H54 (cell line): ENCODE results near the gene RTP1.
A peak's percentile ranks its signal among the peaks of the same experiment; 100 is the strongest.
"Not testable (repeated sequence)": the region's sequence is repeated elsewhere in the genome, so short reads cannot be mapped to it uniquely, and the experiment has no call there.

Experiments used
- DNase-seq: peaks from one replicate; pipeline ENCODE4 v3.0.0; 2011; ENCODE audit warnings: low spot score, mixed read lengths; ENCODE audit not compliant: insufficient read length
- FAIRE-seq: peaks from 3 replicates; lab custom pipeline; 2011; peaks lifted over from hg19 to GRCh38; lab: Jason Lieb, UNC
- POLR2A ChIP-seq: IDR thresholded peaks from 2 replicates; pipeline ENCODE4 v1.6.1; 2011; ENCODE audit warnings: low read depth, mild to moderate bottlenecking, low read length

RTP1 gene

GRCh38 chr3:187183903-187184302 is 13.4 kb upstream of the RTP1 start:
- no peak for TF ChIP-seq POLR2A
- DNase-seq (no peak), FAIRE-seq (no peak)

- FAIRE-seq (no peak), DNase-seq (no peak)
- no peak for TF ChIP-seq POLR2A
Measured at GRCh38 chr3:187185759-187186158, 11.5 kb upstream of the RTP1 start.

GRCh38 chr3:187186375-187186774 is 10.9 kb upstream of the RTP1 start:
- TF ChIP-seq POLR2A = no peak
- FAIRE-seq (no peak), DNase-seq (no peak)

DNA sequence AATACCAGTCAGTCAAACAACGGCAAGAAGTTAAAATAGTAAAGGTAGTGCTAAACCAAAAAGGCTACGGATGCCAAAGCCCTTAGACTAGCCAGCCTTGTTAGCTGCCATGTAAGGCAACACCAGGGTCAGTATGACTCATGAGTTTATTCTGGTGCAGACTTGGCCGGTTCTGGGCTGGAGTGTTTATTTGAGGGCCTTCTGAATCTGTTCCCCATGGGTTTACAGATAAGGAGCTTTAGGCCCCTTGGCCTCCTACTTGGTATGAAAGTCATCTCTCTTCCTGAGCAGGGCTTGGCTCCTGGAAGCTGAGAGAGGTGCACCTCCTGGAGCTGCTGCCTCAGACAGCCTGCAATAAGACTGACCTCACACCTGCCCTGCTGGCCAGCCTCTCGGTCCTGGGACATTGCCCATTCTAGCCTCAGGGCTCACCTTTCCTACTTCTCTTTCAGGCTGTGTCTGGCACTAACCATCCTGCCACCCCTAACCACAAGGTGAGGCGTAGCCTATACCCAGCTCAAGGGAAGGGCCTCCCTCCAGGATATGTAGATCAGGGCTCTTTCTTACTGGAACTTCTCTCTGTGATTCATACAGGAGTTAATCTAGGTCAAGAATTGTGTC is 10.4 kb upstream of the RTP1 start:
- peak; percentile 94 for FAIRE-seq
- TF ChIP-seq POLR2A = no peak
- DNase-seq = peak; percentile 52

- DNase-seq = no peak
- no peak for FAIRE-seq
- no peak for TF ChIP-seq POLR2A
Measured at GRCh38 chr3:187188931-187189330, 8.4 kb upstream of the RTP1 start.

- DNase-seq (no peak), FAIRE-seq (no peak)
- TF ChIP-seq POLR2A = no peak
Measured at GRCh38 chr3:187191271-187191670, 6.0 kb upstream of the RTP1 start.

GRCh38 chr3:187193181-187193580 is 4.1 kb upstream of the RTP1 start:
- FAIRE-seq = no peak
- no peak for TF ChIP-seq POLR2A
- DNase-seq = no peak

- no peak for DNase-seq
- no peak for FAIRE-seq
Measured at GRCh38 chr3:187196573-187197334, 532 bp upstream of the RTP1 start.

GRCh38 chr3:187198490-187198889 is 1.2 kb downstream of the RTP1 start:
- no peak for FAIRE-seq
- no peak for TF ChIP-seq POLR2A
- DNase-seq = no peak

More at GRCh38 chr3:187196573-187197334, 532 bp upstream of the RTP1 start:
- no peak for TF ChIP-seq POLR2A

DNA sequence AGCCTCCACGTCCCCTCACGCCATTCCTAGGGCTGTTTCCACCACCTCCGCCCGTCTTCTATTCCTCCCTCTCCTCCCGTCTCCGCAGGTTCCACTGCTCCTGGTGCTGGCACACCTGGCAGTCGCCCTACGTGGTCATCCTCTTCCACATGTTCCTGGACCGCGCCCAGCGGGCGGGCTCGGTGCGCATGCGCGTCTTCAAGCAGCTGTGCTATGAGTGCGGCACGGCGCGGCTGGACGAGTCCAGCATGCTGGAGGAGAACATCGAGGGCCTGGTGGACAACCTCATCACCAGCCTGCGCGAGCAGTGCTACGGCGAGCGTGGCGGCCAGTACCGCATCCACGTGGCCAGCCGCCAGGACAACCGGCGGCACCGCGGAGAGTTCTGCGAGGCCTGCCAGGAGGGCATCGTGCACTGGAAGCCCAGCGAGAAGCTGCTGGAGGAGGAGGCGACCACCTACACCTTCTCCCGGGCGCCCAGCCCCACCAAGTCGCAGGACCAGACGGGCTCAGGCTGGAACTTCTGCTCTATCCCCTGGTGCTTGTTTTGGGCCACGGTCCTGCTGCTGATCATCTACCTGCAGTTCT is 2.3 kb downstream of the RTP1 start:
- DNase-seq, FAIRE-seq: not testable (repeated sequence)

GRCh38 chr3:187205683-187206082 is 8.4 kb downstream of the RTP1 start:
- TF ChIP-seq POLR2A = no peak
- FAIRE-seq = no peak
- no peak for DNase-seq

DNA sequence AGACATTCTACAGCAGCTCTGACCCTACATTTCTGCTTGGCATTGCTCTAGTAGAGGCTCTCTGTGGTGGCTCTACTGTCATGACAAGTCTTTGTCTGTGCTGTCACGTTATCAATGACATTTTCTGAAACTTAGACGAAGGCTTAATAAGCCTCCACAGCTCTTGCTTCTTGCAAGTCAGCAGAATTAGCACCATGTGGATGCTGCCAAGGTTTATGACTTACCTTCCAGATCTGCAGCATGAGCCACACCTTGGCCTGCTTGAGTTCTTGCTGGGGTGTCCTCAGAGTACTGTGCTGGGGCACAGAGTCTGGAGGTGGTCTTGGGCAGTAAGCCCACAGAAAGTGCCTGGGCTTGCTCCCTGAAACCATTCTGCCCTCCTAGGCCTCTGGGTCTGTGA is 9.8 kb downstream of the RTP1 start:
- TF ChIP-seq POLR2A = no peak
- DNase-seq = no peak
- no peak for FAIRE-seq

- TF ChIP-seq POLR2A = no peak
- DNase-seq = no peak
- no peak for FAIRE-seq
Measured at GRCh38 chr3:187207624-187208023, 10.3 kb downstream of the RTP1 start.

DNA sequence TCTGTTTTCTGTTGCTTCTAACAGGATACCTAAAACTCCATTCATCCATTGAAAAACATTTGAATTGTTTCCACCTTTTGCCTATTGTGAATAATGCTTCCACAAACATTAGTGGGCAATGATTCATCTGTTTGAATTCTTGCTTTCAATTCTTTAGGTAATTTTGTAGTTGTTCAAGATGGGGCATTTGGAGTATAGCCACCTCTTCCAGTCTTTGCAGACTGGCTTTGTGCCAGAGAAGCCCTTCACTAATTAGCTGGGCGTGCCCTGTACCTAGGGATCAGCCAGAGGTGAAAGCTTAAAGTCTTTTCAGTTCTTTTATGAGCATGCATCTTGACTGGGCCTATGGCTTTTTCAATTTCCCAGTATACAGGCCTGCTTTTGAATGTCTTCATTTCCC is 10.9 kb downstream of the RTP1 start:
- no peak for TF ChIP-seq POLR2A
- DNase-seq (no peak), FAIRE-seq (peak; percentile 62)
